GM23338 (cell line): ENCODE data around the gene UBL5. TPM values are rescaled to one million over a fixed set of nuclear protein-coding genes. Genes with fewer than 3 reads are reported as not detected.
"Not testable (repeated sequence)": the region's sequence is repeated elsewhere in the genome, so short reads cannot be mapped to it uniquely, and the experiment has no call there.

ENCODE experiments used
- ATAC-seq: fragments of 200-7000 bp; cut with Tn5 transposase; 3 replicates; pipeline ENCODE4 v1.9.1; 2020
- DNase-seq: peaks from one replicate; pipeline ENCODE4 v3.0.0-alpha.2; 2015; ENCODE audit warnings: low spot score
- H2AFZ ChIP-seq: fragments of 200-600 bp; sonication (generic); 2 replicates; pipeline ENCODE4 v1.8.0; 2016; ENCODE audit warnings: antibody characterized with exemption, mild to moderate bottlenecking, moderate library complexity
- H3F3A ChIP-seq: fragments of 200-600 bp; sonication (generic); replicated peaks from 2 replicates; pipeline ENCODE4 v1.8.0; 2017; ENCODE audit warnings: antibody characterized with exemption, mixed run types, low read depth
- H3K27ac ChIP-seq: fragments of 200-600 bp; sonication (generic); 2 replicates; pipeline ENCODE4 v1.6.1; 2016; ENCODE audit warnings: low read depth
- H3K27me3 ChIP-seq: fragments of 200-600 bp; sonication (generic); 2 replicates; pipeline ENCODE4 v1.8.0; 2016; ENCODE audit warnings: mild to moderate bottlenecking, mixed run types, moderate library complexity; ENCODE audit not compliant: insufficient read depth
- H3K36me3 ChIP-seq: fragments of 200-600 bp; sonication (generic); 2 replicates; pipeline ENCODE4 v1.8.0; 2016; ENCODE audit warnings: mild to moderate bottlenecking; ENCODE audit not compliant: insufficient read depth
- H3K4me1 ChIP-seq: fragments of 200-600 bp; sonication (generic); 2 replicates; pipeline ENCODE4 v1.8.0; 2016; ENCODE audit warnings: mild to moderate bottlenecking, moderate library complexity; ENCODE audit not compliant: insufficient read depth
- H3K4me2 ChIP-seq: fragments of 200-600 bp; sonication (generic); 2 replicates; pipeline ENCODE4 v1.7.1; 2017; ENCODE audit warnings: mixed run types
- H3K4me3 ChIP-seq: fragments of 200-600 bp; sonication (generic); 2 replicates; pipeline ENCODE4 v1.6.1; 2016; ENCODE audit warnings: mixed run types
- H3K79me2 ChIP-seq: fragments of 200-600 bp; sonication (generic); replicated peaks from 2 replicates; pipeline ENCODE4 v1.8.0; 2017; ENCODE audit warnings: mild to moderate bottlenecking; ENCODE audit not compliant: insufficient read depth
- H3K9me2 ChIP-seq: fragments of 200-600 bp; sonication (generic); 2 replicates; pipeline ENCODE4 v1.8.0; 2017; ENCODE audit not compliant: insufficient read depth
- H4K20me1 ChIP-seq: fragments of 200-600 bp; sonication (generic); replicated peaks from 2 replicates; pipeline ENCODE4 v1.8.0; 2017; ENCODE audit warnings: mild to moderate bottlenecking; ENCODE audit not compliant: insufficient read depth
- H3K27ac Mint-ChIP-seq: 2 replicates; pipeline ENCODE4 v1.8.0; 2020; ENCODE audit warnings: inconsistent platforms, mild to moderate bottlenecking, moderate library complexity, mixed read lengths
- H3K27me3 Mint-ChIP-seq: 3 replicates; pipeline ENCODE4 v1.8.0; 2022; ENCODE audit warnings: low read depth, mild to moderate bottlenecking, moderate library complexity, mixed read lengths, inconsistent platforms; ENCODE audit not compliant: insufficient read depth, poor library complexity
- H3K36me3 Mint-ChIP-seq: 3 replicates; pipeline ENCODE4 v1.8.0; 2021; ENCODE audit warnings: low read depth, mild to moderate bottlenecking, inconsistent platforms, moderate library complexity, mixed read lengths
- H3K4me1 Mint-ChIP-seq: 3 replicates; pipeline ENCODE4 v1.8.0; 2020; ENCODE audit warnings: mild to moderate bottlenecking, inconsistent platforms, mixed read lengths
- H3K4me3 Mint-ChIP-seq: 3 replicates; pipeline ENCODE4 v1.8.0; 2021; ENCODE audit warnings: moderate library complexity, mild to moderate bottlenecking, inconsistent platforms, mixed read lengths
- H3K9me3 Mint-ChIP-seq: 3 replicates; pipeline ENCODE4 v1.8.0; 2020; ENCODE audit warnings: moderate library complexity, mild to moderate bottlenecking, inconsistent platforms, mixed read lengths
- NANOG ChIP-seq: IDR thresholded peaks from 2 replicates; pipeline ENCODE4 v1.6.1; 2016; ENCODE audit warnings: antibody characterized with exemption, borderline replicate concordance
- REST ChIP-seq: IDR thresholded peaks from one replicate; pipeline ENCODE4 v1.6.1; 2018; ENCODE audit warnings: antibody characterized with exemption; ENCODE audit not compliant: unreplicated experiment
- ZNF114 ChIP-seq: fragments of 250-450 bp; sonication (Bioruptor Pico); IDR thresholded peaks from 2 replicates; pipeline ENCODE4 v1.5.0; 2020; ENCODE audit warnings: mild to moderate bottlenecking, moderate library complexity
- ZNF331 ChIP-seq: fragments of 250-450 bp; sonication (Bioruptor Pico); IDR thresholded peaks from 2 replicates; pipeline ENCODE4 v1.5.0; 2020; ENCODE audit warnings: low read depth, mild to moderate bottlenecking, moderate library complexity
- ZNF462 ChIP-seq: fragments of 250-450 bp; sonication (Bioruptor Pico); IDR thresholded peaks from 2 replicates; pipeline ENCODE4 v1.5.0; 2020; ENCODE audit warnings: mild to moderate bottlenecking, moderate library complexity
- polyA plus RNA-seq: library from polyadenylated mRNA; unstranded; fragments of >200 nt; fragmentation: Nextera tagmentation; extraction: Ambion mirVana; gene quantifications from 2 replicates; pipeline ENCODE4 v1.2.1, GENCODE V29; 2016
- total RNA-seq: library from RNA; depleted of rRNA; stranded (reverse); fragments of >200 nt; shearing (Covaris generic); gene quantifications from 2 replicates; pipeline ENCODE4 v1.2.3, GENCODE V29; 2014

The UBL5 gene
- total and polyA plus RNA-seq, 2 experiments from 2014 or later: 304 to 1,371 TPM

GRCh38 chr19:9786819-9787218 lies 40.9 kb upstream of the UBL5 start:
- Histone ChIP-seq H2AFZ (no peak overlapping the region), H3K27me3 (no peaks in the 10 kb centered on the region), H3K4me1 (peaks cover 49% of the 10 kb centered on the region), H3K4me3 (peak overlapping the region; percentile 80), H3K36me3 (no peaks in the 10 kb centered on the region), H3K9me2 (no peaks in the 10 kb centered on the region; the same call in 1 of the 2 replicates), H3K27ac (peak overlapping the region; percentile 99), H3F3A (peaks cover 25% of the 10 kb centered on the region), H3K79me2 (peaks cover 22% of the 10 kb centered on the region), H3K4me2 (peak overlapping the region; percentile 82), H4K20me1 (no peaks in the 10 kb centered on the region)
- peaks cover 50% of the 10 kb centered on the region for H3K4me1 Mint-ChIP-seq
- H3K36me3 Mint-ChIP-seq: peaks cover 17% of the 10 kb centered on the region
- ATAC-seq: no peak
- peak overlapping the region; percentile 84 for H3K4me3 Mint-ChIP-seq
- H3K27ac Mint-ChIP-seq: peak overlapping the region; percentile 89
- H3K27me3 Mint-ChIP-seq: peaks cover 16% of the 10 kb centered on the region
- peaks cover 5% of the 10 kb centered on the region; the same call in 2 of the 3 replicates for H3K9me3 Mint-ChIP-seq
- no peak for DNase-seq
- TF ChIP-seq REST: no peak

- not testable (repeated sequence) for H3K27me3 ChIP-seq, H3K4me2 ChIP-seq, H3K4me3 ChIP-seq, H3K4me3 Mint-ChIP-seq, H3K27ac Mint-ChIP-seq, H3K9me2 ChIP-seq, H2AFZ ChIP-seq, ATAC-seq, DNase-seq, H3K27ac ChIP-seq, H4K20me1 ChIP-seq, H3K36me3 ChIP-seq
- Histone ChIP-seq H3K4me1 (peaks cover 53% of the 10 kb centered on the region), H3K79me2 (peaks cover 17% of the 10 kb centered on the region), H3F3A (peaks cover 34% of the 10 kb centered on the region)
- H3K4me1 Mint-ChIP-seq: peaks cover 50% of the 10 kb centered on the region
- peaks cover 10% of the 10 kb centered on the region for H3K9me3 Mint-ChIP-seq
- H3K27me3 Mint-ChIP-seq: peaks cover 19% of the 10 kb centered on the region
- H3K36me3 Mint-ChIP-seq: peaks cover 15% of the 10 kb centered on the region
Observed at GRCh38 chr19:9788604-9789003, 39.1 kb upstream of the UBL5 start.

GRCh38 chr19:9789066-9789465 lies 38.7 kb upstream of the UBL5 start:
- Histone ChIP-seq H3K27ac (peak overlapping the region; percentile 90), H3K36me3 (peaks cover 4% of the 10 kb centered on the region; the same call in 1 of the 2 replicates), H3K9me2 (no peaks in the 10 kb centered on the region; the same call in 1 of the 2 replicates), H3K4me2 (peak overlapping the region; percentile 41), H3K79me2 (peaks cover 15% of the 10 kb centered on the region), H2AFZ (peak overlapping the region; percentile 47; the same call in 1 of the 2 replicates), H3K4me3 (peak overlapping the region; percentile 8; the same call in 1 of the 2 replicates), H3K4me1 (peaks cover 53% of the 10 kb centered on the region), H4K20me1 (no peaks in the 10 kb centered on the region), H3K27me3 (no peaks in the 10 kb centered on the region), H3F3A (peaks cover 37% of the 10 kb centered on the region)
- peaks cover 19% of the 10 kb centered on the region for H3K27me3 Mint-ChIP-seq
- TF ChIP-seq ZNF114 (CRISPR knock-in tag) (no peak), ZNF462 (CRISPR knock-in tag) (no peak), ZNF331 (no peak), NANOG (no peak)
- peak overlapping the region; percentile 84; the same call in 1 of the 2 replicates for H3K27ac Mint-ChIP-seq
- no peak overlapping the region; the same call in 2 of the 3 replicates for H3K4me3 Mint-ChIP-seq
- DNase-seq (peak; percentile 33), ATAC-seq (no peak)
- peaks cover 10% of the 10 kb centered on the region for H3K9me3 Mint-ChIP-seq
- H3K4me1 Mint-ChIP-seq: peaks cover 48% of the 10 kb centered on the region
- peaks cover 19% of the 10 kb centered on the region for H3K36me3 Mint-ChIP-seq
